NOMO-1 (cell line): ENCODE results near the gene PPP2R2D.
"Not testable (repeated sequence)": the region's sequence is repeated elsewhere in the genome, so short reads cannot be mapped to it uniquely, and the experiment has no call there.

Experiments used
- DNase-seq, 2 experiments: peaks; one replicate each; lab custom pipeline; 2025; ENCODE audit not compliant: unreplicated experiment in 2 of 2; lab: John Stamatoyannopoulos, UW

The PPP2R2D gene

GRCh38 chr10:131905603-131906268 lies 4.9 kb downstream of the PPP2R2D start:
- DNase-seq = no peak

GRCh38 chr10:131906269-131906639 lies 5.4 kb downstream of the PPP2R2D start:
- DNase-seq = no peak

GRCh38 chr10:131907679-131908078 lies 6.9 kb downstream of the PPP2R2D start:
- no peak for DNase-seq

- no peak for DNase-seq
Observed at GRCh38 chr10:131908151-131908550, 7.3 kb downstream of the PPP2R2D start.

GRCh38 chr10:131909014-131909808 lies 8.4 kb downstream of the PPP2R2D start:
- no peak for DNase-seq

- DNase-seq = no peak
Observed at GRCh38 chr10:131909929-131910328, 9.1 kb downstream of the PPP2R2D start.

GRCh38 chr10:131910663-131911314 lies 10.0 kb downstream of the PPP2R2D start:
- DNase-seq = no peak

GRCh38 chr10:131911451-131911850 lies 10.6 kb downstream of the PPP2R2D start:
- no peak for DNase-seq

- DNase-seq = no peak
Observed at GRCh38 chr10:131912620-131913019, 11.8 kb downstream of the PPP2R2D start.

- no peak for DNase-seq
Observed at GRCh38 chr10:131915484-131915883, 14.7 kb downstream of the PPP2R2D start.

- no peak for DNase-seq
Observed at GRCh38 chr10:131915990-131916766, 15.4 kb downstream of the PPP2R2D start.

- DNase-seq = not testable (repeated sequence)
Observed at GRCh38 chr10:131916767-131917160, 16.0 kb downstream of the PPP2R2D start.

- DNase-seq = not testable (repeated sequence)
Observed at GRCh38 chr10:131917496-131917895, 16.7 kb downstream of the PPP2R2D start.

- not testable (repeated sequence) for DNase-seq
Observed at GRCh38 chr10:131919461-131919860, 18.7 kb downstream of the PPP2R2D start.

- no peak for DNase-seq
Observed at GRCh38 chr10:131920151-131920550, 19.3 kb downstream of the PPP2R2D start.

GRCh38 chr10:131920693-131921092 lies 19.9 kb downstream of the PPP2R2D start:
- DNase-seq = no peak

- no peak for DNase-seq
Observed at GRCh38 chr10:131921184-131921583, 20.4 kb downstream of the PPP2R2D start.

GRCh38 chr10:131923038-131923756 lies 22.4 kb downstream of the PPP2R2D start:
- DNase-seq = no peak

GRCh38 chr10:131925011-131925649 lies 24.3 kb downstream of the PPP2R2D start:
- DNase-seq = peak in 1 of 2 experiments; percentile 5

GRCh38 chr10:131925716-131926115 lies 24.9 kb downstream of the PPP2R2D start:
- DNase-seq = no peak
